GM12878 (cell line): ENCODE results near the gene SEMA4D. TPM values are rescaled to one million over a fixed set of nuclear protein-coding genes. Genes with fewer than 3 reads are reported as not detected.

Experiments used
- ATF3 ChIP-seq: IDR thresholded peaks from 2 replicates; pipeline ENCODE4 v1.6.1; 2011; ENCODE audit warnings: low read depth, mild to moderate bottlenecking, low read length, moderate library complexity, borderline replicate concordance; ENCODE audit errors: extremely low read depth
- BACH1 ChIP-seq: fragments of 450-650 bp; IDR thresholded peaks from 2 replicates; pipeline ENCODE4 v1.6.1; 2017; ENCODE audit warnings: mild to moderate bottlenecking, borderline replicate concordance
- BMI1 ChIP-seq: fragments of 450-650 bp; IDR thresholded peaks from 2 replicates; pipeline ENCODE4 v1.6.1; 2016; ENCODE audit warnings: mild to moderate bottlenecking, moderate library complexity, borderline replicate concordance
- BRCA1 ChIP-seq: IDR thresholded peaks from 2 replicates; pipeline ENCODE4 v1.6.1; 2011; ENCODE audit warnings: low read depth, low read length, improper control_type of control experiment
- E2F8 ChIP-seq: fragments of 450-650 bp; IDR thresholded peaks from 2 replicates; pipeline ENCODE4 v1.6.1; 2018; ENCODE audit warnings: mild to moderate bottlenecking, low read depth, moderate library complexity; ENCODE audit not compliant: partially characterized antibody
- EED ChIP-seq: sonication (generic); IDR thresholded peaks from 2 replicates; pipeline ENCODE4 v1.6.1; 2016; ENCODE audit warnings: antibody characterized with exemption, low read depth
- EGR1 ChIP-seq, 2 experiments: IDR thresholded peaks; 1 replicate in 1 of 2; 2 replicates in 1 of 2; pipeline ENCODE4 v1.6.1; 2011 to 2012; ENCODE audit warnings: low read depth in 2 of 2, low read length in 2 of 2, borderline replicate concordance in 1 of 2, mild to moderate bottlenecking in 1 of 2, moderate library complexity in 1 of 2
- ELK1 ChIP-seq: IDR thresholded peaks from 2 replicates; pipeline ENCODE4 v1.6.1; 2012; ENCODE audit warnings: low read depth, low read length, improper control_type of control experiment
- EP300 ChIP-seq, 2 experiments: fragments of 150-350 bp in 1 of 2; IDR thresholded peaks; 2 replicates each; pipeline ENCODE4 v1.6.1; 2011 to 2012; ENCODE audit warnings: low read depth in 2 of 2, low read length in 2 of 2, borderline replicate concordance in 1 of 2, improper control_type of control experiment in 1 of 2, inconsistent platforms in 1 of 2; ENCODE audit not compliant: control insufficient read depth in 1 of 2
- ETV6 ChIP-seq, 2 experiments: fragments of 450-650 bp in 1 of 2; IDR thresholded peaks in 1 of 2; conservative IDR thresholded peaks in 1 of 2; 2 replicates each; pipeline ENCODE4 v1.6.1; 2014; ENCODE audit warnings: antibody characterized with exemption in 1 of 2, borderline replicate concordance in 1 of 2, low read depth in 1 of 2, mild to moderate bottlenecking in 1 of 2, moderate library complexity in 1 of 2
- FOS ChIP-seq: IDR thresholded peaks from 3 replicates; pipeline ENCODE4 v1.6.1; 2011; ENCODE audit warnings: borderline replicate concordance; ENCODE audit not compliant: insufficient read length; ENCODE audit errors: extremely low read depth
- HCFC1 ChIP-seq: fragments of 150-350 bp; IDR thresholded peaks from 2 replicates; pipeline ENCODE4 v1.6.1; 2014; ENCODE audit warnings: low read length
- HDAC2 ChIP-seq: fragments of 200-600 bp; sonication (generic); IDR thresholded peaks from 2 replicates; pipeline ENCODE4 v1.6.1; 2017
- KAT2A ChIP-seq: conservative IDR thresholded peaks from 2 replicates; pipeline ENCODE4 v1.6.1; 2011; ENCODE audit warnings: low read depth, low read length; ENCODE audit not compliant: control insufficient read depth
- NFIC ChIP-seq: IDR thresholded peaks from 2 replicates; pipeline ENCODE4 v1.6.1; 2012; ENCODE audit warnings: low read depth, mild to moderate bottlenecking, inconsistent platforms, low read length, moderate library complexity
- PKNOX1 ChIP-seq: fragments of 450-650 bp; IDR thresholded peaks from 2 replicates; pipeline ENCODE4 v1.6.1; 2016; ENCODE audit warnings: mild to moderate bottlenecking
- RB1 ChIP-seq: fragments of 450-650 bp; formaldehyde crosslinking; IDR thresholded peaks from 2 replicates; pipeline ENCODE4 v1.6.1; 2017; ENCODE audit warnings: mild to moderate bottlenecking, borderline replicate concordance
- RUNX3 ChIP-seq: IDR thresholded peaks from 2 replicates; pipeline ENCODE4 v1.6.1; 2012; ENCODE audit warnings: low read length, inconsistent platforms
- SIX5 ChIP-seq: IDR thresholded peaks from 2 replicates; pipeline ENCODE4 v1.6.1; 2011; ENCODE audit warnings: mild to moderate bottlenecking, low read depth, low read length, moderate library complexity; ENCODE audit not compliant: severe bottlenecking
- SREBF2 ChIP-seq: IDR thresholded peaks from 2 replicates; pipeline ENCODE4 v1.6.1; 2012; ENCODE audit warnings: mild to moderate bottlenecking, low read length
- ZBTB33 ChIP-seq: fragments of 450-650 bp; IDR thresholded peaks from 2 replicates; pipeline ENCODE4 v1.6.1; 2017; ENCODE audit warnings: mild to moderate bottlenecking
- ZNF274 ChIP-seq: IDR thresholded peaks from one replicate; pipeline ENCODE4 v1.8.0; 2011; ENCODE audit not compliant: insufficient read length, insufficient read depth
- ZZZ3 ChIP-seq: IDR thresholded peaks from 2 replicates; pipeline ENCODE4 v1.6.1; 2011; ENCODE audit warnings: low read depth; ENCODE audit not compliant: control insufficient read depth, insufficient read length
- polyA plus RNA-seq, 11 experiments: library from polyadenylated mRNA; depleted of rRNA in 4 of 11; unstranded in 6 of 11; stranded (reverse) in 5 of 11; fragments of >200 nt; fragmentation: Nextera tagmentation in 4 of 11; fragmentation: Illumina TruSeq in 1 of 11; extraction: Ambion mirVana in 4 of 11; extraction: Trizol in 1 of 11; gene quantifications; 1 replicate in 1 of 11; 2 replicates in 10 of 11; pipeline versions ENCODE4 v1.2.1 to v1.2.3, GENCODE V29; 2011 to 2016; ENCODE audit warnings: inconsistent platforms in 2 of 11, missing spikeins in 2 of 11, low read depth in 1 of 11
- total RNA-seq, 4 experiments: library from RNA; depleted of rRNA in 3 of 4; stranded (reverse); fragments of >200 nt in 3 of 4; fragmentation: Illumina TruSeq in 1 of 4; extraction: Trizol in 1 of 4; gene quantifications; 2 replicates each; pipeline versions ENCODE4 v1.2.1 to v1.2.3, GENCODE V29; 2013 to 2021

Gene SEMA4D
- total and polyA plus RNA-seq, 10 of the 15 experiments (the other 5 are each of a cell fraction or from before 2014, with no cell fraction given), result 15.1 to 136 (median 39.6) TPM

GRCh38 chr9:89522261-89522958, 24.5 kb upstream of the SEMA4D start (continued):
- TF ChIP-seq E2F8 (no peak), HDAC2 (no peak), ATF3 (no peak), KAT2A (no peak), ZNF274 (no peak), EED (peak; percentile 84), RUNX3 (peak; percentile 98), ZBTB33 (no peak), BMI1 (no peak), PKNOX1 (peak; percentile 58), ELK1 (no peak), ZZZ3 (no peak), BACH1 (no peak), HCFC1 (no peak), SIX5 (no peak), EP300 (IDR thresholded peaks at IDR 0.05; ENCODE audit: borderline replicate concordance in 1 of 2, control insufficient read depth in 1 of 2, low read depth in 2 of 2, low read length in 2 of 2) (0 out of 4 replicates have a peak, but pooled peaks of 1 of the 2 experiments have one; percentile 49), RB1 (no peak), EGR1 (IDR thresholded peaks at IDR 0.05; ENCODE audit: borderline replicate concordance in 1 of 2, low read depth in 2 of 2, low read length in 2 of 2) (no peak), NFIC (peak; percentile 75; the same call in 1 of the 2 replicates), FOS (no peak), ETV6 (conservative IDR thresholded peaks at IDR 0.05 in 1 of 2, IDR thresholded peaks at IDR 0.05 in 1 of 2; ENCODE audit: borderline replicate concordance in 1 of 2, low read depth in 1 of 2) (peak in 1 of 2 experiments; percentile 91; a peak in 2 of 4 replicates), SREBF2 (no peak), BRCA1 (no peak)
